ENCODE data around the gene SREBF1.

GRCh38 chr17:17771498-17772201 is 65.1 kb downstream of the SREBF1 start:
- TF ChIP-seq, protein P1, sequence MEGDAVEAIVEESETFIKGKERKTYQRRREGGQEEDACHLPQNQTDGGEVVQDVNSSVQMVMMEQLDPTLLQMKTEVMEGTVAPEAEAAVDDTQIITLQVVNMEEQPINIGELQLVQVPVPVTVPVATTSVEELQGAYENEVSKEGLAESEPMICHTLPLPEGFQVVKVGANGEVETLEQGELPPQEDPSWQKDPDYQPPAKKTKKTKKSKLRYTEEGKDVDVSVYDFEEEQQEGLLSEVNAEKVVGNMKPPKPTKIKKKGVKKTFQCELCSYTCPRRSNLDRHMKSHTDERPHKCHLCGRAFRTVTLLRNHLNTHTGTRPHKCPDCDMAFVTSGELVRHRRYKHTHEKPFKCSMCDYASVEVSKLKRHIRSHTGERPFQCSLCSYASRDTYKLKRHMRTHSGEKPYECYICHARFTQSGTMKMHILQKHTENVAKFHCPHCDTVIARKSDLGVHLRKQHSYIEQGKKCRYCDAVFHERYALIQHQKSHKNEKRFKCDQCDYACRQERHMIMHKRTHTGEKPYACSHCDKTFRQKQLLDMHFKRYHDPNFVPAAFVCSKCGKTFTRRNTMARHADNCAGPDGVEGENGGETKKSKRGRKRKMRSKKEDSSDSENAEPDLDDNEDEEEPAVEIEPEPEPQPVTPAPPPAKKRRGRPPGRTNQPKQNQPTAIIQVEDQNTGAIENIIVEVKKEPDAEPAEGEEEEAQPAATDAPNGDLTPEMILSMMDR (IDR thresholded peaks at IDR 0.05), result no peak
- TF ChIP-seq POLR2A (IDR thresholded peaks at IDR 0.05) (no peak), EP300 (IDR thresholded peaks at IDR 0.05) (no peak), POLR2AphosphoS5 (IDR thresholded peaks at IDR 0.05) (no peak)
